Brain microvascular endothelial cell (primary cell): ENCODE results near the gene GLP2R.

Experiments
- DNase-seq: peaks from one replicate; pipeline ENCODE4 v3.0.0-alpha.2; 2020
- H3K27ac ChIP-seq: fragments of 250-450 bp; sonication (Bioruptor Pico); 2 replicates; pipeline ENCODE4 v1.5.1; 2020; ENCODE audit warnings: mild to moderate bottlenecking, moderate library complexity
- H3K27me3 ChIP-seq: fragments of 250-450 bp; sonication (Bioruptor Pico); replicated peaks from 2 replicates; pipeline ENCODE4 v1.5.1; 2020; ENCODE audit warnings: mild to moderate bottlenecking
- H3K36me3 ChIP-seq: fragments of 250-450 bp; sonication (Bioruptor Pico); replicated peaks from 2 replicates; pipeline ENCODE4 v1.5.1; 2020; ENCODE audit warnings: mild to moderate bottlenecking
- H3K4me3 ChIP-seq: 2 replicates; pipeline ENCODE4 v1.5.1; 2011; ENCODE audit warnings: low read depth, mild to moderate bottlenecking, control low read depth, low read length, moderate library complexity
- in situ Hi-C: cut with HindIII; loops from 2 replicates; pipeline ENCODE4 v1.10.0; 2017; ENCODE audit warnings: low sequenced_read_pairs, low pct_ligation_motif_present
- TF ChIP-seq, protein P1 (sequence below): IDR thresholded peaks from 2 replicates; pipeline ENCODE4 v1.5.1; 2011; ENCODE audit warnings: low read depth, mild to moderate bottlenecking, moderate library complexity, low read length, control low read depth, inconsistent platforms; ENCODE audit errors: missing control alignments

GLP2R gene

DNA sequence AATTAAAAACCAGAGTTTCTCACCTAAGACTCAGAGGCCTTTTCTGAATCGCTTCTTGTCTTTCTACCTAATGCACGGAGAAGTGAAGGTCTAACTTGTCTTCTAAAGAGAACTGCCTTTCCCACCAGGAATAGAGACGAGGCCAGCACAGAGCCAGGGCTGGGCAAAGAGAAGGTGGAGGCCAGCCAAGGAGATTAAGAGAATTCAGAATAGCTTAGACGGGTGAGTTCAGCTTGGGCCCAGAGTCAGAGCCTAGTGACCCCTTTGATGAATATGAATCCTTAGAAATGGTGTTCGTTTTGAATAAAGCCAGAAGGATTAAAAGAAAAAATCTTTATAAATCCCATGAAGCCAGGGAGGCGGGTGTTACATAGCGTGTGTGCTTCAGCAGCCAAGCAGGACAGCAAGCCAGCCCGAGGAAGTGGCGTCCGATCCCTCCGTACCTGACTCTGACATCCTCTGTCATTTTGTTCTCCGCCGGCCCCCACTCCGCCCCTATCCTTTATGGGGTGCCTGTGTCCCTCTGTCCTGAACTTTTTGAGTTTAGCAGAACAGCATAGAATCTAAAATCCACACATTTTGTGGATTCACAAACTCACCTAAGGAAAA lies 11.3 kb upstream of the GLP2R start:
- no peak overlapping the region for H3K27ac ChIP-seq
- H3K36me3 ChIP-seq, result no peaks in the 10 kb centered on the region
- DNase-seq, result no peak
- no peak overlapping the region for H3K4me3 ChIP-seq
- in situ Hi-C loops, result no loop called here
- TF ChIP-seq, protein P1, sequence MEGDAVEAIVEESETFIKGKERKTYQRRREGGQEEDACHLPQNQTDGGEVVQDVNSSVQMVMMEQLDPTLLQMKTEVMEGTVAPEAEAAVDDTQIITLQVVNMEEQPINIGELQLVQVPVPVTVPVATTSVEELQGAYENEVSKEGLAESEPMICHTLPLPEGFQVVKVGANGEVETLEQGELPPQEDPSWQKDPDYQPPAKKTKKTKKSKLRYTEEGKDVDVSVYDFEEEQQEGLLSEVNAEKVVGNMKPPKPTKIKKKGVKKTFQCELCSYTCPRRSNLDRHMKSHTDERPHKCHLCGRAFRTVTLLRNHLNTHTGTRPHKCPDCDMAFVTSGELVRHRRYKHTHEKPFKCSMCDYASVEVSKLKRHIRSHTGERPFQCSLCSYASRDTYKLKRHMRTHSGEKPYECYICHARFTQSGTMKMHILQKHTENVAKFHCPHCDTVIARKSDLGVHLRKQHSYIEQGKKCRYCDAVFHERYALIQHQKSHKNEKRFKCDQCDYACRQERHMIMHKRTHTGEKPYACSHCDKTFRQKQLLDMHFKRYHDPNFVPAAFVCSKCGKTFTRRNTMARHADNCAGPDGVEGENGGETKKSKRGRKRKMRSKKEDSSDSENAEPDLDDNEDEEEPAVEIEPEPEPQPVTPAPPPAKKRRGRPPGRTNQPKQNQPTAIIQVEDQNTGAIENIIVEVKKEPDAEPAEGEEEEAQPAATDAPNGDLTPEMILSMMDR, result no peak
- no peaks in the 10 kb centered on the region for H3K27me3 ChIP-seq

DNA sequence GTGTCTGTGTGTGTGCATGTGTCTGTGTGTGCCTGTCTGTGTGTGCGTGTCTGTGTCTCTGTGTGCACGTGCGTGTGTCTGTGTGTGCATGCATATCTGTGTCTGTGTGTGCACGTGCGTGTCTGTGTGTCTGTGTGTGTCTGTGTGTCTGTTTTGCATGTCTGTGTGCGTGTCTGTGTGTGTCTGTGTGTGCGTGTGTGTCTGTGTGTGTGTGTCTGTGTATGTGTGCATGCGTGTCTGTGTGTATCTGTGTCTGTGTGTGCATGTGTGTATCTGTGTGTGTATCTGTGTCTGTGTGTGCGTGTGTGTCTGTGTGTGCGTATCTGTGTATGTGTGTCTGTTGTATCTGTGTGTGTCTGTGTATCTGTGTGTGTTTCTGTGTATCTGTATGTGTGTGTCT lies 9.3 kb upstream of the GLP2R start:
- Histone ChIP-seq H3K27me3 (no peaks in the 10 kb centered on the region), H3K4me3 (no peak overlapping the region), H3K27ac (no peak overlapping the region), H3K36me3 (no peaks in the 10 kb centered on the region)
- DNase-seq, result no peak
- in situ Hi-C loops, result no loop called here
- TF ChIP-seq, protein P1, result no peak

DNA sequence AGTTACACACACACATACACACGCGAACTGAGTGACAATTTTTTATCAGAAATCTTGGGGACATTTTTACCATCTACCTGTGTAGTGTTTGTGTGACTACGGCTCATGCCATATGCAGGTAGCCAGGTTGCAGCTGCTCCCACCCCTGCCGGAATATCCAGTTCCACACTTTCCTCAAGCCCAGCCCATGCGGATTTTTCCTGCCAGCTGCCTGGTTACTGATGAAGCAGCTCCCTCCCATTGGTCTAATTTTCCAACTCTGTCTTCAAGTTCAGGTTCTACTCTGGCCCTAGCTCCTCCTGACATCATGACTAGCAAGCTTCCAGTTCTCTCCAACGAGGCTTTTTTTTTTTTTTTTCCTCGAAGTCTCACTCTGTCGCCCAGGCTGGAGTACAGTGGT lies 8.6 kb upstream of the GLP2R start:
- no peak overlapping the region for H3K27ac ChIP-seq
- no peaks in the 10 kb centered on the region for H3K27me3 ChIP-seq
- no peak for DNase-seq
- no peak overlapping the region for H3K4me3 ChIP-seq
- TF ChIP-seq, protein P1, result no peak
- H3K36me3 ChIP-seq, result no peaks in the 10 kb centered on the region
- in situ Hi-C loops, result no loop called here

DNA sequence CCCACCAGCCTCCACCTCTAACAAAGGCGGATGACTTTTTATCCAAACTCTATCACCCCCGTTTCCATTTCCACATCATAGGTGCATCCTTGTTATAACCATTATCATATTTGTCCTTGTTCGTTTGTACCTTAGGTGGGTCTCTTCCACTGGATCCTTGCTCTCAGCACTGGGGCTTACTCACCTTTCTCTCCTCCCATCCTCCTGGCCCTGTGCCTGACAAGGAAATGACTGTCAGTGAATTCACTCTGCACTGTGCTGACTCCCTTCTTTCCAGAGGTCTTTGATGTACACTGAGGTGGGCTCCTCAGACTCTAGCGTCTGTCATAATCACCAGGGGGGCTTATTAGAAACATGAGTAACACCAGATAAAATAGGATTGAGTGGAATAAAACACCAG lies 7.0 kb upstream of the GLP2R start:
- DNase-seq, result no peak
- no peaks in the 10 kb centered on the region for H3K27me3 ChIP-seq
- TF ChIP-seq, protein P1, result no peak
- in situ Hi-C loops, result no loop called here
- no peak overlapping the region for H3K27ac ChIP-seq
- no peaks in the 10 kb centered on the region for H3K36me3 ChIP-seq
- H3K4me3 ChIP-seq, result no peak overlapping the region

DNA sequence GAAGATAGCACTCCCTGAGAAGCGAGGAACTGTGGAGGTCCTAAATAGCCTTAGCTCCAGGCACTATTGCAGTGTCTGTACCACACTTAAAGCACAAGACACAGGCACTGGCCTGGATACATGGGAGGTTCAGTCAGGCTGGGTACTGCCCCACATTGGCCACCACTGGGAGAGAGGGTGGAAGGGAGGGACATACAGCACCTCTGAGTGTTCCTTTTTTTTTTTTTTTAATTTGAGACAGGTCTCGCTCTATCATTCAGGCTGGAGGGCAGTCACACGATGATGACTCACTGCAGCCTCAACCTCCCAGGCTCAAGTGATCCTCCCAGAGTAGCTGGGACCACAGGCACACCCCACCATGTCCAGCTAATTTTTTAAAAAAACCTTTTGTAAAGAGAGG lies 5.3 kb upstream of the GLP2R start:
- Histone ChIP-seq H3K36me3 (no peaks in the 10 kb centered on the region), H3K4me3 (no peak overlapping the region), H3K27me3 (no peaks in the 10 kb centered on the region), H3K27ac (no peak overlapping the region)
- in situ Hi-C loops, result no loop called here
- no peak for DNase-seq
- TF ChIP-seq, protein P1, result no peak

DNA sequence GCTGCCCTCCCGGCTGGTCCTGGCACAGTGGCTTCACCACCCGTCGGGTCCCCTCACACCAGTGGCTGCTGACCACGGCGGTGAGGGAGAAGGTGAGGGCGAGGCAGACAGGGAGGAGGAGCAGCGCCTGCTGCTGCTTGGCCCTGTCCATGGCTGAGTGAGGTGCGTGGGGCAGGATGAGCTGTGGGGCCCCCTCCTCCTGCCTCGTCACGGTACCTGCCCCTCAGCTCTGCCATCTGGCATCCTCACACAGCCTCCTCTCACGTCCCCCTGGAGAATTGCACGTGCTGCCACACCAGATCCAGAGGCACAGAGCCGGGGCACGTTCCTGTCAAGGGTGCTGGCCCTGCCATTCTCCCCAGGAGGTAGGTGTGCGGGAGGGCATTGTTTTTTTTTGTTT lies 3.8 kb upstream of the GLP2R start, which contains the start of gene GSG1L2:
Gene GSG1L2, minus strand, starts transcription at position 159 of the 400 bp plus-strand sequence. Its CDS starts 8 bp downstream, at position 151.
- H3K27ac ChIP-seq, result no peak within 1 kb of the TSS
- no peak within 1 kb of the TSS for H3K4me3 ChIP-seq
- no peaks in the 10 kb centered on the region for H3K36me3 ChIP-seq
- H3K27me3 ChIP-seq, result no peaks in the 10 kb centered on the region
- no peak for DNase-seq
- in situ Hi-C loops, result no loop called here
- TF ChIP-seq, protein P1, result no peak
